Lung (tissue), 12 donors: Measurements from ENCODE around the gene DHX34. TPM values are rescaled to one million over a fixed set of nuclear protein-coding genes. Genes with fewer than 3 reads are reported as not detected.
"Not testable (repeated sequence)": the region's sequence is repeated elsewhere in the genome, so short reads cannot be mapped to it uniquely, and the experiment has no call there.

Experiments used
- ATAC-seq: fragments of 200-7000 bp; cut with Tn5 transposase; one replicate; pipeline ENCODE4 v1.9.1; 2020; ENCODE audit warnings: moderate number of reproducible peaks; ENCODE audit not compliant: insufficient read depth, low FRiP score
- DNase-seq, 3 donors: peaks; one replicate each; pipeline ENCODE4 v3.0.0-alpha.2; 2013 to 2017
- H3K27ac ChIP-seq, 2 donors: one replicate each; pipeline ENCODE4 v1.5.1; 2013; ENCODE audit warnings: mild to moderate bottlenecking in 2 of 2, moderate library complexity in 2 of 2, control low read depth in 1 of 2, inconsistent platforms in 1 of 2, low read depth in 1 of 2, low read length in 1 of 2
- H3K27me3 ChIP-seq, 3 donors: one replicate each; pipeline ENCODE4 v1.5.1; 2013; ENCODE audit warnings: low read length in 2 of 3; ENCODE audit not compliant: control insufficient read depth in 3 of 3, insufficient read depth in 3 of 3
- H3K36me3 ChIP-seq, 4 donors: one replicate each; pipeline ENCODE4 v1.5.1; 2013; ENCODE audit warnings: low read length in 4 of 4, mild to moderate bottlenecking in 1 of 4, moderate library complexity in 1 of 4; ENCODE audit not compliant: control insufficient read depth in 4 of 4, insufficient read depth in 4 of 4
- H3K4me1 ChIP-seq, 5 donors: one replicate each; pipeline ENCODE4 v1.5.1; 2013; ENCODE audit warnings: low read length in 5 of 5, mild to moderate bottlenecking in 2 of 5, moderate library complexity in 1 of 5; ENCODE audit not compliant: control insufficient read depth in 5 of 5, insufficient read depth in 5 of 5
- H3K4me3 ChIP-seq: one replicate; pipeline ENCODE4 v1.5.1; 2013; ENCODE audit warnings: mild to moderate bottlenecking, control low read depth, moderate library complexity
- H3K9ac ChIP-seq, 2 donors: one replicate each; pipeline ENCODE4 v1.5.1; 2013; ENCODE audit warnings: low read length in 2 of 2, control low read depth in 1 of 2; ENCODE audit not compliant: insufficient read depth in 1 of 2
- H3K9me3 ChIP-seq, 4 donors: one replicate each; pipeline ENCODE4 v1.5.1; 2013; ENCODE audit warnings: low read length in 3 of 4, mild to moderate bottlenecking in 1 of 4, moderate library complexity in 1 of 4; ENCODE audit not compliant: control insufficient read depth in 4 of 4, insufficient read depth in 3 of 4
- WGBS, 2 donors: extraction: QIAGEN DNeasy Blood & Tissue Kit; methylation state at CpG; one replicate each; pipeline ENCODE4 v1.1.7; 2013; 5-methylcytosine and 5-hydroxymethylcytosine counted together
- polyA plus RNA-seq, 2 donors: library from polyadenylated mRNA; stranded (reverse); fragments of 200-250 nt; gene quantifications; one replicate each; pipeline ENCODE4 v1.2.1, GENCODE V29; 2013
- total RNA-seq, 2 donors: library from RNA; depleted of rRNA in 1 of 2; stranded (reverse); fragments of >200 nt in 1 of 2; gene quantifications; one replicate each; pipeline ENCODE4 v1.2.1, GENCODE V29; 2014 to 2021
- TF ChIP-seq, protein P1 (sequence below): IDR thresholded peaks from 2 replicates; pipeline ENCODE4 v1.5.1; 2012; ENCODE audit warnings: mild to moderate bottlenecking; ENCODE audit errors: control extremely low read depth, extremely low read depth
- donor health status: control.
- donor health status: control.
- donor health status: Bipolar disorder and iron deficiency.
- donor health status: healthy.
- donor health status: DM: yes; HTN: yes; CAD: no.

Gene DHX34
- total and polyA plus RNA-seq, 4 donors = 13.5 to 24.2 (median 16.5) TPM

DNA sequence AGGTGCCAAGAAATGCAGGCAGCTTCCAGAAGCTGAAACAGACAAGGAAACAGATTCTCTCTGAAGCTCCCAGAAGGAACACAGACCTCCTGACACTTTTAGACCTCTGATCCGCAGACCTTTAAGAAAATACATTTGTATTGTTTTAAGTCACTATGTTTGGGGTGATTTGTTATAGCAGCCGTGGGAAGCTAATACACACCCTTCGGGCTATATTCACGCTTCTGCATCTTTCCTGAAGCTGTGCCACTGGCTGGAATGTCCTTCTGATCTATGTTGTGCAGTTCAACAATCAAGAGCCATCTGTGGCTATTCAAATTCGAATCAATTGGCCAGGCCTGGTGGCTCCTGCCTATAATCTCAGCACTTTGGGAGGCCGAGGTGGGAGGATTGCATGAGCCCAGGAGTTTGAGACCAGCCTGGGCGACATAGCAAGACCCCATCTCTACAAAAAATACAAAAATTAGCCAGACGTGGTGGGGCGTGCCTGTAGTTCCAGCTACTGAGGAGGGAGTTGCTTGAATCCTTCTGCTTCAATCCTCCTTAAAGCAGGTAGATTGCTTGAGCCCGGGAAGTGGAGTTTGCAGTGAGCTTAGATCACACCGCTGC is 5.8 kb upstream of the DHX34 start:
- Histone ChIP-seq H3K9ac (no peak overlapping the region), H3K4me1 (peaks cover 0 to under 1% (median 0%) of the 10 kb centered on the region in 5 donors), H3K27me3 (no peaks in the 10 kb centered on the region), H3K9me3 (no peaks in the 10 kb centered on the region), H3K36me3 (no peaks in the 10 kb centered on the region), H3K27ac (no peak overlapping the region), H3K4me3 (no peak overlapping the region)
- TF ChIP-seq, protein P1, sequence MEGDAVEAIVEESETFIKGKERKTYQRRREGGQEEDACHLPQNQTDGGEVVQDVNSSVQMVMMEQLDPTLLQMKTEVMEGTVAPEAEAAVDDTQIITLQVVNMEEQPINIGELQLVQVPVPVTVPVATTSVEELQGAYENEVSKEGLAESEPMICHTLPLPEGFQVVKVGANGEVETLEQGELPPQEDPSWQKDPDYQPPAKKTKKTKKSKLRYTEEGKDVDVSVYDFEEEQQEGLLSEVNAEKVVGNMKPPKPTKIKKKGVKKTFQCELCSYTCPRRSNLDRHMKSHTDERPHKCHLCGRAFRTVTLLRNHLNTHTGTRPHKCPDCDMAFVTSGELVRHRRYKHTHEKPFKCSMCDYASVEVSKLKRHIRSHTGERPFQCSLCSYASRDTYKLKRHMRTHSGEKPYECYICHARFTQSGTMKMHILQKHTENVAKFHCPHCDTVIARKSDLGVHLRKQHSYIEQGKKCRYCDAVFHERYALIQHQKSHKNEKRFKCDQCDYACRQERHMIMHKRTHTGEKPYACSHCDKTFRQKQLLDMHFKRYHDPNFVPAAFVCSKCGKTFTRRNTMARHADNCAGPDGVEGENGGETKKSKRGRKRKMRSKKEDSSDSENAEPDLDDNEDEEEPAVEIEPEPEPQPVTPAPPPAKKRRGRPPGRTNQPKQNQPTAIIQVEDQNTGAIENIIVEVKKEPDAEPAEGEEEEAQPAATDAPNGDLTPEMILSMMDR = no peak
- WGBS, 2 donors = 88 to 93% methylated on average over 11 of the region's 11 CpGs
- DNase-seq (no peak), ATAC-seq (no peak)

DNA sequence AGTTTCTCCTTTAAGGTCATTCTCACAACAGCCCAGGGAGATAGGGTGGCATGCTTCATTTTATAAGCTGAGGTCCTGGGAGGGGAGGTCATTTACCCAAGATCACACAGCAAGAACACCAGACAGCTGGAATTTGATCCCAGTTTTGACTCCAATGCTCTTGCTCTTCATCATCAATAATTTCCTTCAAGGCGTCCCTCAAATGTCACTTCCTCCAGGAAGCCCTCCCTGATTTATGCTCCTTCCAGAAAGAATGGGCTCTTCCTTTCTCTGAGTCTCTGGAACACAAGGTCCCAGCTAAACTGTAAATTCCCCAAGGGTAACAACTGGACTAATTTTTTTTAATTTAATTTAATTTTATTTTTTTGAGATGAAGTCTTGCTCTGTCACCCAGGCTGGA is 4.7 kb upstream of the DHX34 start:
- no peak overlapping the region for H3K4me3 ChIP-seq
- ATAC-seq = no peak
- peaks cover 0 to 5% (median 0%) of the 10 kb centered on the region in 5 donors for H3K4me1 ChIP-seq
- no peaks in the 10 kb centered on the region for H3K9me3 ChIP-seq
- TF ChIP-seq, protein P1 = no peak
- H3K27me3 ChIP-seq = no peaks in the 10 kb centered on the region
- no peak for DNase-seq
- WGBS, 2 donors = 81 to 90% methylated on average over 1 of the region's 1 CpG
- H3K27ac ChIP-seq = no peak overlapping the region
- no peaks in the 10 kb centered on the region for H3K36me3 ChIP-seq
- no peak overlapping the region for H3K9ac ChIP-seq

DNA sequence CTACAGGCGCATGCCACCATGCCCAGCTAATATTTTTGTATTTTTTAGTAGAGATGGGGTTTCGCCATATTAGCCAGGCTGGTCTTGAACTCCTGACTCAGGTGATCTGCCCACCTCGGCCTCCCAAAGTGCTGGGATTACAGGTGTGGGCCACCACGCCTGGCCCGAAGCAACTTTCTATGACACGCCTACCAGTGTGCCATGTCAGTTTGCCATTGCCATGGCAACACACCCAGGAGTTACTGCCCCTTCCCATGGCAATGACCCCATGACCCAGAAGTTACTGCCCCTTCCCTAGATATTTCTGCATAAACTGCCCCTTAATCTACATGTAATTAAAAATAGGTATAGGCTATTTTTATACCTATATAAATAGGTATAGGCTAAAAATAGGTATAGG is 3.1 kb upstream of the DHX34 start:
- H3K9ac ChIP-seq, H3K36me3 ChIP-seq, DNase-seq, H3K9me3 ChIP-seq, ATAC-seq, H3K4me1 ChIP-seq, H3K27ac ChIP-seq, H3K4me3 ChIP-seq, H3K27me3 ChIP-seq: not testable (repeated sequence)
- WGBS, 2 donors = 89 to 93% methylated on average over 6 of the region's 6 CpGs

DNA sequence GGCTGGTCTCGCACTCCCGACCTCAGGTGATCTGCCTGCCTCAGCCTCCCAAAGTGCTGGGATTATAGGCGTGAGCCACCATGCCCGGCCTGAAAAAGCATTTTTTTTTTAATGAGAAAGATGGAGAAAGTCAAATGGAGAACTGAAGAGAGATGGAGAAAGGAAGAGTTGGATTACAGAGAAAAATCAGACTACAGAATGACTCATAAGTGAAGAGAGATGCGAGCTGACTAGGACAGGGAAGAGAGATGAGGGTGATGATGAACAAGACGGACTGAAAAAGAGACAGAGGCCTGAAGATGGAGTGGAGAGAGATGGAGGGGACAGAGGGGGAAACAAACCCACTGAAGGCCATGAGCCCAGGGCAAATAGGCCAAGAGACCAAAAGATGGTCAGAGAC is 1.5 kb downstream of the DHX34 start:
- Histone ChIP-seq H3K9me3 (no peaks in the 10 kb centered on the region), H3K27me3 (no peaks in the 10 kb centered on the region), H3K4me3 (no peak overlapping the region), H3K4me1 (peaks cover 0 to 6% (median 4%) of the 10 kb centered on the region in 5 donors), H3K36me3 (peaks cover 8 to 19% (median 12%) of the 10 kb centered on the region in 4 donors), H3K27ac (no peak overlapping the region), H3K9ac (no peak overlapping the region)
- TF ChIP-seq, protein P1 = no peak
- DNase-seq (no peak), ATAC-seq (no peak)
- 88 to 91% methylated on average over 6 of the region's 6 CpGs for WGBS, 2 donors
